A673 (cell line): ENCODE measurements around the gene EIF2AK2. TPM values are rescaled to one million over a fixed set of nuclear protein-coding genes. Genes with fewer than 3 reads are reported as not detected.
A peak's percentile ranks its signal among the peaks of the same experiment; 100 is the strongest.

Source experiments
- BruUV-seq: library from RNA; stranded (reverse); fragments of 400-500 nt; replicated peaks from 2 replicates; lab custom pipeline; 2021; lab: Mats Ljungman, UMichigan
- CTCF ChIA-PET: fragments of 300-600 bp; sonication (Branson Sonifier 250); formaldehyde crosslinking; loops from one replicate; lab custom pipeline; 2022; ENCODE audit warnings: antibody characterized with exemption; lab: Charles Lee
- POLR2A ChIA-PET: fragments of 300-600 bp; sonication (Branson Sonifier 250); formaldehyde crosslinking; loops from one replicate; lab custom pipeline; 2022; ENCODE audit warnings: antibody characterized with exemption; ENCODE audit not compliant: low non-redundant PET; lab: Charles Lee
- DNase-seq: peaks from one replicate; pipeline ENCODE4 v3.0.0-alpha.2; 2015; ENCODE audit warnings: low spot score
- H3K27ac ChIP-seq: fragments of 200-600 bp; sonication (generic); 2 replicates; pipeline ENCODE4 v1.5.1; 2016; ENCODE audit warnings: mixed run types, low read depth, mild to moderate bottlenecking, mixed read lengths, antibody characterized with exemption, low read length; ENCODE audit not compliant: poor library complexity, severe bottlenecking
- H3K27me3 ChIP-seq: fragments of 200-600 bp; sonication (generic); replicated peaks from 2 replicates; pipeline ENCODE4 v1.6.1; 2017; ENCODE audit warnings: mixed run types, low read depth, mild to moderate bottlenecking, mixed read lengths, antibody characterized with exemption, low read length; ENCODE audit not compliant: insufficient read depth, poor library complexity
- H3K36me3 ChIP-seq: fragments of 200-600 bp; sonication (generic); 2 replicates; pipeline ENCODE4 v1.6.1; 2016; ENCODE audit warnings: mixed run types, mild to moderate bottlenecking, mixed read lengths, antibody characterized with exemption, low read length; ENCODE audit not compliant: insufficient read depth, poor library complexity, severe bottlenecking
- H3K4me1 ChIP-seq: fragments of 200-600 bp; sonication (generic); 2 replicates; pipeline ENCODE4 v1.6.1; 2017; ENCODE audit warnings: mixed run types, mild to moderate bottlenecking, mixed read lengths, antibody characterized with exemption, low read length; ENCODE audit not compliant: insufficient read depth, poor library complexity, severe bottlenecking
- H3K4me3 ChIP-seq: fragments of 200-600 bp; sonication (generic); 2 replicates; pipeline ENCODE4 v1.5.1; 2016; ENCODE audit warnings: low read depth, mixed run types, mild to moderate bottlenecking, mixed read lengths, low read length; ENCODE audit not compliant: poor library complexity, severe bottlenecking
- H3K9me3 ChIP-seq: fragments of 200-600 bp; sonication (generic); 2 replicates; pipeline ENCODE4 v1.6.1; 2016; ENCODE audit warnings: mixed run types, low read depth, mild to moderate bottlenecking, mixed read lengths, antibody characterized with exemption, low read length; ENCODE audit not compliant: poor library complexity, severe bottlenecking
- CTCF ChIP-seq: fragments of 300-800, 200-600 bp; sonication (generic); conservative IDR thresholded peaks from 2 replicates; pipeline ENCODE4 v1.5.1; 2017; ENCODE audit warnings: low read depth, mild to moderate bottlenecking, antibody characterized with exemption, low read length, moderate library complexity, mixed read lengths
- EZH2 ChIP-seq: fragments of 200-600 bp; sonication (generic); IDR thresholded peaks from 2 replicates; pipeline ENCODE4 v1.6.1; 2017; ENCODE audit warnings: borderline replicate concordance, low read depth, mild to moderate bottlenecking, mixed read lengths, antibody characterized with exemption, low read length; ENCODE audit not compliant: poor library complexity, severe bottlenecking
- intact Hi-C: fragments of 100-400 bp; cut with micrococcal nuclease; formaldehyde crosslinking; loops from one replicate; pipeline ENCODE4 v1.10.0; 2022; ENCODE audit not compliant: unreplicated experiment
- total RNA-seq: library from RNA; stranded (reverse); gene quantifications from 2 replicates; pipeline ENCODE4 v1.2.3, GENCODE V29; 2021

Gene EIF2AK2
- total RNA-seq, 1 experiment from 2014 or later: 64.4 TPM

GRCh38 chr2:37167636-37168180 lies 10.9 kb upstream of the EIF2AK2 start:
- no peak for DNase-seq
- no TSS peak for BruUV-seq
- ChIA-PET CTCF (interaction anchor here (0.6 kb wide), 1 partner anchor 51 kb away, joined by 3 read pairs; no protein-coding TSS in a partner anchor), POLR2A (no interaction called here)
- H3K9me3 ChIP-seq: peaks cover 19% of the 10 kb centered on the region
- H3K4me3 ChIP-seq: no peak overlapping the region
- no peaks in the 10 kb centered on the region for H3K36me3 ChIP-seq
- intact Hi-C loops: loop anchor here (5.0 to 10.0 kb wide), 2 partner anchors 225 to 717 kb away; no protein-coding TSS in a partner anchor
- no peaks in the 10 kb centered on the region for H3K27me3 ChIP-seq
- no peak overlapping the region for H3K27ac ChIP-seq
- TF ChIP-seq EZH2: no peak
- no peaks in the 10 kb centered on the region for H3K4me1 ChIP-seq

GRCh38 chr2:37164757-37165156 lies 8.0 kb upstream of the EIF2AK2 start:
- ChIA-PET POLR2A (no interaction called here), CTCF (no interaction called here)
- TF ChIP-seq CTCF (no peak), EZH2 (no peak)
- DNase-seq: no peak
- BruUV-seq: no TSS peak
- Histone ChIP-seq H3K9me3 (peaks cover 19% of the 10 kb centered on the region), H3K4me3 (no peak overlapping the region), H3K4me1 (no peaks in the 10 kb centered on the region), H3K36me3 (no peaks in the 10 kb centered on the region), H3K27me3 (no peaks in the 10 kb centered on the region), H3K27ac (no peak overlapping the region)
- intact Hi-C loops: loop anchor here (5.0 to 10.0 kb wide), 2 partner anchors 228 to 720 kb away; no protein-coding TSS in a partner anchor

- H3K4me1 ChIP-seq: peaks cover 11% of the 10 kb centered on the region
- CTCF ChIA-PET: interaction anchor here (0.6 kb wide), 1 partner anchor 16 kb away, joined by 4 read pairs; no protein-coding TSS in a partner anchor
- TF ChIP-seq EZH2: no peak
- no peak for TF ChIP-seq CTCF
- intact Hi-C loops: no loop called here
- peak; percentile 64 for DNase-seq
- no peaks in the 10 kb centered on the region for H3K9me3 ChIP-seq
- POLR2A ChIA-PET: interaction anchor here (0.7 kb wide), 1 partner anchor 245 kb away, joined by 3 read pairs; no protein-coding TSS in a partner anchor
- peaks cover 8% of the 10 kb centered on the region for H3K36me3 ChIP-seq
- peak overlapping the region; percentile 90 for H3K27ac ChIP-seq
- no TSS peak for BruUV-seq
- H3K27me3 ChIP-seq: no peaks in the 10 kb centered on the region
- peak overlapping the region; percentile 90 for H3K4me3 ChIP-seq
Observed at GRCh38 chr2:37156071-37156856, 516 bp downstream of the EIF2AK2 start.
